HG02852 (cell line): Measurements from ENCODE around the gene UTP3.
"Not testable (repeated sequence)": the region's sequence is repeated elsewhere in the genome, so short reads cannot be mapped to it uniquely, and the experiment has no call there.

Experiments
- ATAC-seq: cut with Tn5 transposase; IDR thresholded peaks from one replicate; pipeline ENCODE4 v1.9.1; 2021; ENCODE audit warnings: mild to moderate bottlenecking, moderate library complexity; ENCODE audit not compliant: unreplicated experiment

The UTP3 gene, protein sequence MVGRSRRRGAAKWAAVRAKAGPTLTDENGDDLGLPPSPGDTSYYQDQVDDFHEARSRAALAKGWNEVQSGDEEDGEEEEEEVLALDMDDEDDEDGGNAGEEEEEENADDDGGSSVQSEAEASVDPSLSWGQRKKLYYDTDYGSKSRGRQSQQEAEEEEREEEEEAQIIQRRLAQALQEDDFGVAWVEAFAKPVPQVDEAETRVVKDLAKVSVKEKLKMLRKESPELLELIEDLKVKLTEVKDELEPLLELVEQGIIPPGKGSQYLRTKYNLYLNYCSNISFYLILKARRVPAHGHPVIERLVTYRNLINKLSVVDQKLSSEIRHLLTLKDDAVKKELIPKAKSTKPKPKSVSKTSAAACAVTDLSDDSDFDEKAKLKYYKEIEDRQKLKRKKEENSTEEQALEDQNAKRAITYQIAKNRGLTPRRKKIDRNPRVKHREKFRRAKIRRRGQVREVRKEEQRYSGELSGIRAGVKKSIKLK

DNA sequence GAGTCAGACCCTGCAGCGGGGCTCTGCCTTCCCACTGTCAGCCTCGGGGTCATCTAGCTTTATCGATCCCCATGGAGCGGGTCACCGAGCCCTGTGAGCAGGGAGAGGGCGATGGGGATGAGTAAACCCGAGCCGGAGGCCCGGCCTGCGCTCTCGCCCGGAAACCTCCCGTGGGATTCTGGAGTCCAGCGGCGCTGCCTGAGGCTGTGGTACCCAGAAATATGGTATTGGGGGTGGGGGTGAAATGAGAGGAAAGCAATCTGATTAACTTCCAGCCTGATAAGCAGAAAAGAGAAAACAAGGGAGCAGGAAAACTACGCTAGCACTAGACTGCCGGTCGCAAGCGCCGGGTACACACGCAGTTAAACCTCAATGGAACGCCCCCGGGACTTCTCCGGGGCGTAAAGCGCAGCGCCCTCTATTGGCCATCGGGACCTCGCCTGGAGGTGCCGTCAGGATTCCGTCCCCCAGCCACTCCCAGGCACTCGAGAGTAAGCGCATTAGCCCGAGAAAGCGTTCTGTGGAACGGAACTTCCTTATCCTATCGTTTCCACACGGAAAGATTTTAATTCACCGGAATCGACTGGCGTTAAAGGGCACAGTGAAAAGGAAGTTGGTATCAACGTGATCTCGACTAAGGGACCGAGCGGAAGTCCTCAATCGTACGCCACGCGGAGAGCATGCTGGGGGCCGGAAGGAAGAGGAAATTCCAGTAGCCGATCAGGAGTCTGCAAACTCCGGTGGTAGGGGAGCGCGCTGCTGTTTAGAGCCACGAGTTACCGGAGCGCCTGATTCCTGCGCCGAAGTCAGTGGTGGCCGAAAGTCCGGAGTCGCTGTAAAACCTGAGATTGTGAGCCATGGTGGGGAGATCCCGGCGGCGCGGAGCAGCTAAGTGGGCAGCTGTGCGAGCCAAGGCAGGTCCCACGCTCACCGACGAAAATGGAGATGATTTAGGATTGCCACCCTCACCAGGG lies at the start of gene UTP3:
TSS of gene UTP3 (plus strand) at position 712 of the 974 bp plus-strand sequence. CDS start at position 858, 146 bp downstream.
- ATAC-seq: peak; percentile 93

DNA sequence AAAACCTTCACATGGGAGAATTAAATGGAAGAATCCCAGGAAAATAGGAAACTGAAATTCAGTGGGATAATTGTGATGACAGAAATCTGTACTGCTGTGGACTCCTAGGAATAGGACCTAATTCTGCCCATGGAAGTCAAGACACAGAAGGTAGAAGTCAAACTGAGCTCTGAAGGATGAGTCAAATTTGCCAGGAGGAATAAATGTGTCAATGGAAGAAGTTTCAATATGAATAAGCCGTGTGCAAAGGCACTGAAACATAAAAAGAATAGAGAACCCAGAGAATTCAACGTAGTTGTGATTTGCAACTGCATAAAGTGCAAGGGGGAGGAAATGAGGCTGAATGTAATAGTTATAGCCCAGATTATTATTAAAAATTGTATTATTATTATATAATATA lies 48.1 kb upstream of the UTP3 start:
- ATAC-seq: no peak

DNA sequence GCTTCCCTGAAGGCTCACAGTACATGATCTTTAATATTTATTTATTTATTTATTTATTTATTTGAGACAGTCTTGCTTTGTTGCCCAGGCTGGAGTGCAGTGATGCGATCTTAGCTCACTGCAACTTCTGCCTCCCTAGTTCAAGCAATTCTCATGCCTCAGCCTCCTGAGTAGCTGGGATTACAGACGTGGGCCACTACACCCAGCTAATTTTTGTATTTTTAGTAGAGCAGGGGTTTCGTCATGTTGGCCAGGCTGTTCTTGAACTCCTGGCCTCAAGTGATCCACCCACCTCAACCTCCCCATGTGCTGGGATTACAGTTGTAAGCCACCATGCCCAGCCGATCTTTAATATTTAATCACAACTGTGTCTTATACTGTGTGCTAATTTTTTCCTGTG lies 37.6 kb upstream of the UTP3 start:
- ATAC-seq: not testable (repeated sequence)

DNA sequence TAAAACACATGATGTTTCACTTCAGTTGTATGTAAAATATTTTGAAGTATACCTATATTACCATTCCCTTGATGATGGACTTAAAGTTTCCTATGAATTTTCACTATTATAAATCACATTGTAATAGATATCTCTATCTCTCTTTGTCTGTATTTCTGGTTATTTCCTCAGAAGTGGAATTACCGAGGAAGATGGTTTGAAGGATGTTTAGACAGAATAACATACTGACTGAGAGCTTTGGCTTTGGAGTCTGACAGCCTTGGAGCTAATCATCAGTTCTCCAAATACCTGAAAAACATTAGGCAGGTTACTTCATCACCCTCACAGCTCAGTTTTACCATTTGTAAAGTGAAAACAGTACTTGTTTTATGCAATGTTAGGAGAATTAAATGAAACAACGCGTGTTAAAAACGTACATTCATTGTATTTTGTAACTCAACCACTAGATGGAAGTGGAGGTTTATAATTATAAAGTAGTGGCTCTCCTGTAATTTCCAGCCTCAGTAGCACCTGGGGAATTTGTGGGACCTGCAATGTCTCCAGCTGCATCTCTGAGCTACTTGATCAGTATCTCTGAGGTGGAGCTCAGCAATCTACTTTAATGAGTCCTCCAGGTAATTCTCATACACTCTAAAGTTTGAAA lies 36.3 kb upstream of the UTP3 start:
- ATAC-seq: peak; percentile 54

DNA sequence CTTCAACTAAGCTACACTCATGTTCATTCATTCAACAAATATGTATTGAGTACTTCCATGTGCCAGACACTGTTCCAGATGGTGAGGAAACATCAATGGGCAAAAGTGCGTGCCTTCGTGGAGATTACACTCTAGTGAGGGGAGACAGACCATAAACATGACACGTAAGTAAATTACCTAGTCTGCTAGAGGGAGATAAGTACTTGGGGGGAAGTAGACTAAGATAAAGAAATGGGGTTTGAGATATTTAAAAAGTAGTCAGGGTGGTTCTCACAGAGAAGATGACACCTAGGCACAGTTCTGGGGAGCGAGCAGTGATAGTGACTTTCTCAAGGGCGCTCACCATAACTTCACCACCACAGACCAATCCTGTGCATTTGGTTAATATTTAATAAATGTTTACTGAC lies 33.7 kb upstream of the UTP3 start:
- ATAC-seq: no peak

DNA sequence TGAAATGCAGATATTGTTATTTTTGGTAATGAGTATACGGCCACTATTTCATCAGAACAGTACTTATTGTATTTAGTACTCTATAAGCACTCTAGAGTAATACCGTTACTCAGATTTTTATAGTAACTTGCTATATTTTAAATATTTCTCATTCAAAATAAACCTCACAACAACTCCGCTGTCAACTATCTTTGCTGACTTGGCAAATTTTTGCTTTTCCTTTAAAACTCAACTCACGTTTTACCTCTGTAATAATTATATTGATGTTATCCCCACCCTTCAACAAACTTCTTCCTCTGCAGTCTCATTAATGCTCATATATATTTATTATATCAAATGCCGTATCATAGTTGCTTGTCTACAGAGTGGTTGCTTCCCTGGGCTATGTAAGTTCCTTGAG lies 31.0 kb upstream of the UTP3 start:
- ATAC-seq: no peak

DNA sequence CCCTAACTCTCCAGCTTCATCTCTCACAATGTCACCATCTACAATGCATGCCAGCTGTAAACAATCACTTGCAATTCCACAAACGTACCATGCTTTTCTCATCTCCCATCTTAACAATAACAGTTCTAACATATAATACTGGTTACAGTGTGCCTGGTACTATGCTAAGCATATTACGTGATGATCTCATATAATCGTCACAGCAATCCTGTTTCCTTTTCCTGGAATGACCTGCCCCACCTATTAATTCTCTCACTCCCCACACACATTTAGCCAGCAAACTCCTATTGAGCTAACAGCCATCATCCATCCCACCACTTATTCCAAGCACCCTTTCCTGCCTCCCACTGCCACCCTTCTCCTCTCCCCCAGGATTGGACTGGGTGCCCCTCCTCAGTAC lies 29.9 kb upstream of the UTP3 start:
- no peak for ATAC-seq

DNA sequence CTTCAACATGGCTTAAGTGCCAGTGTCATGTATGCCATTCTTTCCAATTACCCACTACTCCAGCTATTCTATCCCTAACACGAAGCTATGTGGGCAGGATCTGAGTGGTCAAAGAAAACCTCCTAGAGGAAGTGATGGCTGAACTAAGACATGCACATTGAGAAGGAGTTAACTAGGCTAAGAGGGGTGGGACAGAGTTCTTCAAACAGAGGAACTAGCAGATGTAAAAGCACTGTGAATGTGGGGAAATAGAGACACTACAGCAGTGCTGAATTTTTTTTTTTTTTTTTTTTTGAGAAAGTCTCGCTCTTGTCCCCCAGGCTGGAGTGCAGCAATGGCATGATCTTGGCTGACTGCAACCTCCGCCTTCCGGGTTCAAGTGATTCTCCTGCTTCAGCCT lies 28.2 kb upstream of the UTP3 start:
- ATAC-seq: no peak

DNA sequence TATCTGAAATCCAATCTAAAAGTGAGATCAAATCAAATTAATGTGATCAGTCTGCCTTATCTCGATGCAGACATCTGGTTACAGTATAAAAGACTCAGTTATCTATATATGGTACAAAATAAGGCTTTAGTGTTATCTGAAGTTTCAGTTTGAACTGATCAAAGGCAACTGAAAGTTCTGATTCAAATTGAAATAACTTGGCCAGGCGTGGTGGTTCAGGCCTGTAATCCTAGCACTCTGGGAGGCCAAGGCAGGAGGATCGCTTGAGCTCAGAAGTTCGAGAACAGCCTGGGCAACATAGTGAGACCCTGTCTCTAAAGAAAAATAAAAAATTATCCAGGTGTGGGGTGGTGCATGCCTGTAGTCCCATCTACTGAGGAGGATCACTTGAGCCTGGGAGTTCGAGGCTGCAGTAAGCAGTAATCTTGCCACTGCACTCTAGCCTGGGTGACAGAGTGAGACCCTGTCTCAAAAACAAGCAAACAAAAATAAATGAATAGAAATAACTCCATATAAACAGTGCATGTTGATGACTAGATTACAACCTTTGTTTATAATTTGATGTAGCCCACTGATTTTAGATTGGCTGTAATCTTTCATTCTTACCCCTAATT lies 26.9 kb upstream of the UTP3 start:
- peak; percentile 93 for ATAC-seq

DNA sequence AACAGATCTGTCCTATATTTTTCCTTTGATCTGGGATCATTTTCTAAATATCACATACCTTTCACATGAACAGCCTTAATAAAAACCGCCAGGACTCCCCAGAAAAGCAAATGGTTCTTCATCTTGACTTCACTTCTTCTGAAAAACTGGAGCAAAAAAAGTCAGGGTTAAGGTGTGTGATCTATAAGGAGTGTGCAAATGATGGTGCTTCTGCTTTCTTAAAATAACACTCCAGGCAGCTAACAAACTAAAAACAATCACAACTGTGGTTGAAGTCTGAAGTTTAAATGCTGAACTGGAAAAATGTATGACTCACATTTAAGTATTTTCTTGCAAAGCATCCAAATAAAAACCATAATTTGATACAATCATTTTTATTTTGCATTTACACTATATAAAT lies 22.0 kb upstream of the UTP3 start, which contains the start of gene JCHAIN:
TSS of gene JCHAIN (minus strand) at position 140 of the 400 bp plus-strand sequence. CDS start at position 122, 18 bp downstream.
- ATAC-seq: peak; percentile 60

DNA sequence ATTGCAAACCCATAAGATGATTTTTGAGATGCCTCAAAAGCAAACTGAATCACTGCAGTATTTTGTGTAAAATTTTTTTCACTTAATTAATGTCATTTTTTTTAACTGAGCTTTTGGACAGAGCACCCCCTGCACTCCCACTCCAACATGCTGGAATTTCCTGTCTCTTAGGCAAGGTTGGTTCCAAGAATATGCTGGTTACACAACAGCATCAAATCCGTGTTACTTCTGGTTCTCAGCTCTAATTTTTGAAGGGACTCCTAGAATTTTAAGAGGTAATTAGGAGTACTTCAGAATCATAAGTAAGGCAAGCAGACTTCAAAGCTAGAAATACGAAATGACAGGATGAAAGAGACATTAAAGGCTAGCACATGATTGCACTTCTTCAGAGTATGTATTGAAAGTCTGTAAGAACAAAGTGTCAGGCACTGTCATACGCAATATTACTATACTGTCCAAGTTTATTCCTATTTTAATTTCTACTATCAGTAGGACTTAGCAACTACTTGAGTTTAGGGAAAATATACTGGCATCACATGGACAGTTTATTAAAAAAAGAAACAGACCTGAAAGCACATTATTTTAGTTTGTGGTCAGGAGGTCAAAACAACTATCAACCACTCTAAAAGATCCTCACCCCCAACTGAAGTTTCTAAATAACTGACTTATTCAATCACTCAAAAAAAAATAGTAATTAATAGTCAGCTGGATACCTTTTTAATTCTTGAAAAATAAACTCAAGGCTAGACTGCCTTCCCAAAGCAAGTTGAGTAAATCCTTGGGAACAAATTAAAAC lies 20.4 kb upstream of the UTP3 start:
- peak; percentile 37 for ATAC-seq

DNA sequence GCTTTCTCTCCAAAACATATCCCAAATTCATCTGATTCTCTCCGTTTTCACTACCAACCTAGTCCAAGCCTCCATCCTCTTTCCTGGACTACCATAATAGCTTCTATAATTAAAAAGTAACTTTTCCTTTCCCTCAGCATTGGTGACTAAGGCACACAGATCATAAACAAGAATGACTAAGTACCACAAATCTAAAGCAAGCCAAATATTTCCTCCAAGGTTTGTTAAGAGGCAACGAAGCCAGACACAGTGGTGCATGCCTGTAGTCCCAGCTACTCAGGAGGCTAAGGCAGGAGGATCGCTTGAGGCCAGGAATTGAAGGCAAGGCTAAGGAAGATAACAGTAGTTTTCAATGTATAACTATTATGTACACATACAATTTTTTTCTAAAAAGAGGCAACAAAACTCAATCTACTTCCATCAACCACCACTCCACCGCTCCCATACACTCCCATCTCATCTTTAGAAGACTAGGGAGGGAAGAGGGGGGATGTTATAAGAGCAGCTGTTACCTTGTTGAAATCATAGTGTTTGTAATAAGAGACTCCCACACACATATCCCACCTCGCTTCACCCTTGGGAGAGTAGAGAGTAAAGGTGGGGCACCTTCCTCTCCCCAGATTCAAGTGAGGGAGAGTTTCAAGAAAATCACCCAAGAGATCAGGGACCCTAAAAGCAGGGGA lies 17.9 kb upstream of the UTP3 start:
- no peak for ATAC-seq

DNA sequence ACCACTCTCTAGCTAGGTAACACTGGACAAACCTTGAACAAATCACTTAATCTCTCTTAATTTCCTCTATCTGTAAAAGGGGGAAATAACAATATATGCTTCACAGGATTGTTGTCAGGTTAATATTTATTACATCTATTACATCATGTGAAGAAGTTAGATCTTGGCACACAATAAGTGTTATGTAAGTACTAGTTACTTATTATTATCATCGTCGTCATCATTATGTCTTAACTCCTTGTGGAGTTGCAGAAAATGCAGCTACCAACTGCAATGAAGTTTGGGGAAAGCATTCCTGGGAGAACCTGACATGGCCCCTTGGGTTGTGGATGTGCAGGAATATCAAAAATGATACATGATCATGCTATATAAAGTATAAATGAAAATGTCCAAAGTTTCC lies 17.2 kb upstream of the UTP3 start:
- ATAC-seq: no peak

DNA sequence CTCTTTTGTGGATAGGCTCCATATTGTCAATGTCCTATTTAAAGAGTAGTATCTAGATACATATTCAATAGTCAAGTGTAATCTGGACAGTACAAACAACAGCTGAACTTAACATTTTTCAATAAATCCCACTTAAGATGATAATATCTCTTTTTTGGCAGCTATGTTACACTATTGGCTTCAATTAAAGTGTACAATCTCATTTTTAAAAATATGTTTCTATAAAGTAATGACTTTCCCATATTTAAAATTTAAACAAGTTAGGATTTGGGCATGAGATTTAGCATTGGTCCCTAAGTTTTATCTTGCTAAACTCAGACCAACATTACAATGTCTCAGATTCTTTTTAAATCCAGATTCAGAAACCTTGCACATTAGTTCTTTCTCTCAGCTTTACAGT lies 14.1 kb upstream of the UTP3 start:
- no peak for ATAC-seq

DNA sequence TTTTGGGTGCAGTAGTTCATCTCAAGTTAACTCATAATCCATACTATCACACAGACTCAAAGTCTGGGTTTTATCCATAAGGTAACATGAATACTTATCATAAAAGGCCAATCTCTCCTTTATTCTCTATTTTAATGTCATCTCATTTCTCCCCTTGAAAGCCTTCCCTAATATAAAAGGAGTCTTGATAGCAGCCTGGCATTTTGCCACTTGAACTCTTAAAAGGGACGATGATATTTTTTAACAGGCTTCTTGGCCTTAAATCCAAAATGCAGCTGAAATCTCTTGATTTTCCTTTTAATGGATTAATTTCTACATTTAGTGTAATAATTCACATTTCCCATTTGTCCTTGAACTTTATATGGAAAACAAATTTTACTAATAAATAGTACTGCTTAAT lies 13.6 kb upstream of the UTP3 start:
- no peak for ATAC-seq

DNA sequence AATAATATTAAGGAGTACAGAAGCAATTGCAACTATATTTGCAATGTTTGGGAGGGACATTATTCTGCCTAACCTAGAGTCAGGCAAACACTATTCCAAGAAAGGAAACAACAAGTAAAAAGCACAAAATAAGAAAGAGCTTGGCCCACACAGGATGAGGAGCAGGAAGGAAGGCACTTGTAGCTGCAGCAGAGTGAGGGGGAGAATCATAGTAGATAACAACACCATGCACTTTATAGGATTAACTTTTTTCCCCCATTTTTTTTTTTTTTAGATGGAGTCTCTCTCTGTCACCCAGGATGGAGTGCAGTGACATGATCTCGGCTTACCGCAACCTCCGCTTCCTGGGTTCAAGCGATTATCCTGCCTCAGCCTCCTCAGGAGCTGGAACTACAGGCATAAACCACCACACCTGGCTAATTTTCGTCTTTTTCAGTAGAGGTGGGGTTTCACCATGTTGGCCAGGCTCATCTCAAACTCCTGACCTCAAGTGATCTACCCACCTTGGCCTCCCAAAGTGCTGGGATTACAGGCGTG lies 11.7 kb upstream of the UTP3 start:
- ATAC-seq: no peak

DNA sequence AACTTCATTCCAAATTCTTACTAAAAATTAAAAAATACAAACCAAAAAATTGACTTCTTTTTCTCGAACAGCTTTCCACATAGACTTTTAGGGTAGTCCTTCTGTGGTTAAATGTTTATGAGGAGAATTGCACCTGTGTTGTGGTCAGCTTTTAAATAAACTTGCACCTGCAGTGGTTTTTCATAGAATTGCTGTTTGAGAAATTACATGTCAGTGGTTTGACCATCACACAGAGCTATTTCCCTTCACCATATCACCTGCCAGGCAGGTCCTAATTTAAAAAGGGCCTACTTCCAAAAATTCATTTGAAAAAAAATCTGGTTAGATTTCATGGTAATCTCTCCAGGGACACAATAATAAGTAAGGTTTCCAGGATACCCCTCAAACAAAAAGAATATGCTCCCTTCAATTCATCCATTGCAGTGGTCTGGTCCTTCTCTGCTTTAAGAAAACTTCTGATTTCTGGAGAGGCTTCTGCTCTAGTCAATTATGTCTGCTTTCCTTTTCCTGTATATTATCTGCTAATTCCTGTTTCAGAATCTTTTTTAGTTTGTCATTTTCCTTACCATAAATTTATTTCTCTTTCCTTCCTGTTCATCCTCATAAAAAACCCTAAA lies 9.8 kb upstream of the UTP3 start:
- ATAC-seq: peak; percentile 85

DNA sequence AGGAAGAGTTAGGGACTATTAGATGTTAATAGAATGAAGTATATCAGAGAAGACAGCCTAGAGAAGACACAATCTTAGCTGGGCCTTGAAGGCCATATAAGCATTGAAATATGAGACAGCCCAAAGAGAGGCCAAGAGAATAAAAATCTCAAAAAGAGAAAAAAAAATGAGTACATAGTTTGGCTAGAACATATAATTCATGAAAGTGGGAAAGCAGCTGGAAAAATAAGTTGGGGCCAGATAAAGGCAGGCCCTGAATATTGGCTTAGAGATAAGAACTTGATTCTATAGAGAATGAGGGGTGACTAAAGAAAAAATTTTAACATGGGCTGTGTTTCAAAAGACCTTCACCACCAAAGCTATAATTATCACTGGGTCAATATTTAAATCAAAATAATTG lies 7.4 kb upstream of the UTP3 start:
- no peak for ATAC-seq

DNA sequence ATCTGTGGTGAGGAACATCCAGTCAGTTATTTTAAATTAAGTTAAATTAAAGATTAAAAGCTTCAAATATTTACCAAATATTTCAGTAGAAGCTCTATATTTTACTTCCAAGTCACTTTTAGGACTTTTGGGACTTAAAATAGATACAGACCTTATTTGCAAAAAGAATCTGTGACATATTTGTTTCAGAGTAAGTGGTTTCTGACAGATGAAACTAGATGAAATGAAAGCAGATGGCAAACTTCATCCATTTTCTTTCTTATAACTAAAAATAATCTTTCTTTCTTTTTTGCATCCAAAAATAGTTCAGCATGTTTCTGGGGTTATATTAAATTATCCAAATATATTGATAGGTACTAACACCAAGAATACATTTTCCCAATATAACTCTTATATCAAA lies 6.6 kb upstream of the UTP3 start:
- peak; percentile 42 for ATAC-seq
